Left ventricle myocardium inferior (tissue), 1 donor: ENCODE results near the gene RNF115. TPM values are rescaled to one million over a fixed set of nuclear protein-coding genes. Genes with fewer than 3 reads are reported as not detected.
"Not testable (repeated sequence)": the region's sequence is repeated elsewhere in the genome, so short reads cannot be mapped to it uniquely, and the experiment has no call there.

Experiments used
- DNase-seq: peaks from one replicate; pipeline ENCODE4 v3.0.0-alpha.2; 2020
- H3K27ac ChIP-seq: fragments of 200-600 bp; replicated peaks from 2 replicates; pipeline ENCODE4 v1.8.0; 2021
- H3K27me3 ChIP-seq: fragments of 200-600 bp; 2 replicates; pipeline ENCODE4 v1.8.0; 2021; ENCODE audit warnings: low read depth
- H3K36me3 ChIP-seq: fragments of 200-600 bp; 2 replicates; pipeline ENCODE4 v1.8.0; 2021
- H3K4me1 ChIP-seq: fragments of 200-600 bp; 2 replicates; pipeline ENCODE4 v1.8.0; 2021
- H3K4me3 ChIP-seq: fragments of 200-600 bp; 2 replicates; pipeline ENCODE4 v1.8.0; 2021; ENCODE audit warnings: mild to moderate bottlenecking, moderate library complexity
- H3K9me3 ChIP-seq: fragments of 200-600 bp; replicated peaks from 2 replicates; pipeline ENCODE4 v1.8.0; 2021
- CTCF ChIP-seq: fragments of 200-600 bp; IDR thresholded peaks from 2 replicates; pipeline ENCODE4 v1.8.0; 2021; ENCODE audit warnings: antibody characterized with exemption, mild to moderate bottlenecking, borderline replicate concordance
- intact Hi-C: fragments of 100-400 bp; cut with micrococcal nuclease; formaldehyde crosslinking; loops from one replicate; pipeline ENCODE4 v1.11.0; 2022
- total RNA-seq: library from RNA; stranded (reverse); fragmentation: NEBNext Ultra II Directional; extraction: Animal tissue kit (Norgen Biotek cat#: 25700); gene quantifications from one replicate; pipeline ENCODE4 v1.2.1, GENCODE V29; 2021
- donor health status: DM: no; HTN: yes; CAD: no; lungs with severe emphysema.

The RNF115 gene
- total RNA-seq, 1 donor from 2014 or later: 51.1 TPM

- H3K4me1 ChIP-seq, H3K9me3 ChIP-seq, DNase-seq, H3K4me3 ChIP-seq, intact Hi-C loops, H3K27ac ChIP-seq, H3K27me3 ChIP-seq: not testable (repeated sequence)
- peak; percentile 7 for TF ChIP-seq CTCF
- peaks cover 27% of the 10 kb centered on the region for H3K36me3 ChIP-seq
These were observed 32.0 kb downstream of the RNF115 start for GRCh38 chr1:145791860-145792259.

GRCh38 chr1:145788580-145788979 is 35.3 kb downstream of the RNF115 start:
- no peak for TF ChIP-seq CTCF
- intact Hi-C loops: no loop called here
- no peak for DNase-seq
- H3K27me3 ChIP-seq: no peaks in the 10 kb centered on the region
- H3K36me3 ChIP-seq: peaks cover 17% of the 10 kb centered on the region
- peaks cover 30% of the 10 kb centered on the region for H3K4me1 ChIP-seq
- no peaks in the 10 kb centered on the region for H3K9me3 ChIP-seq
- no peak overlapping the region for H3K4me3 ChIP-seq
- H3K27ac ChIP-seq: no peak overlapping the region

- Histone ChIP-seq H3K27ac (peak overlapping the region; percentile 72), H3K36me3 (peaks cover 9% of the 10 kb centered on the region), H3K9me3 (no peaks in the 10 kb centered on the region), H3K27me3 (no peaks in the 10 kb centered on the region), H3K4me3 (no peak overlapping the region), H3K4me1 (peaks cover 49% of the 10 kb centered on the region)
- no peak for TF ChIP-seq CTCF
- DNase-seq: no peak
- intact Hi-C loops: no loop called here
These were observed 37.6 kb downstream of the RNF115 start for GRCh38 chr1:145786271-145786670.

- Histone ChIP-seq H3K36me3 (peaks cover 9% of the 10 kb centered on the region), H3K4me3 (no peak overlapping the region), H3K9me3 (no peaks in the 10 kb centered on the region), H3K4me1 (peaks cover 56% of the 10 kb centered on the region), H3K27ac (peak overlapping the region; percentile 72), H3K27me3 (no peaks in the 10 kb centered on the region)
- TF ChIP-seq CTCF: no peak
- intact Hi-C loops: no loop called here
- DNase-seq: no peak
These were observed 38.3 kb downstream of the RNF115 start for GRCh38 chr1:145785547-145785946.

- DNase-seq: no peak
- Histone ChIP-seq H3K27me3 (no peaks in the 10 kb centered on the region), H3K36me3 (peaks cover 17% of the 10 kb centered on the region), H3K27ac (peak overlapping the region; percentile 72), H3K9me3 (no peaks in the 10 kb centered on the region), H3K4me3 (peak overlapping the region; percentile 61), H3K4me1 (peaks cover 59% of the 10 kb centered on the region)
- TF ChIP-seq CTCF: no peak
- intact Hi-C loops: no loop called here
These were observed 39.5 kb downstream of the RNF115 start for GRCh38 chr1:145784409-145784808.
